Upper lobe of left lung (tissue), 4 donors: ENCODE data around the gene USP34.

ENCODE experiments used
- CTCF ChIP-seq, 6 experiments: fragments of 450-650 bp in 4 of 6; fragments of 200-600 bp in 2 of 6; sonication (generic) in 2 of 6; IDR thresholded peaks; one replicate each; pipeline ENCODE4 v1.5.1; 2016 to 2019; ENCODE audit warnings: antibody characterized with exemption in 6 of 6
- POLR2A ChIP-seq, 4 donors: fragments of 450-650 bp; IDR thresholded peaks; one replicate each; pipeline ENCODE4 v1.5.1; 2016 to 2017; ENCODE audit warnings: antibody characterized with exemption in 4 of 4, mild to moderate bottlenecking in 2 of 4
- POLR2AphosphoS5 ChIP-seq, 2 donors: sonication (generic); formaldehyde crosslinking; IDR thresholded peaks; one replicate each; pipeline ENCODE4 v1.5.1; 2017; ENCODE audit warnings: antibody characterized with exemption in 2 of 2

GRCh38 chr2:61287254-61287653, 183.6 kb downstream of the USP34 start:
- TF ChIP-seq CTCF (IDR thresholded peaks at IDR 0.05) (no peak), POLR2A (IDR thresholded peaks at IDR 0.05) (no peak), POLR2AphosphoS5 (IDR thresholded peaks at IDR 0.05) (no peak)
